Measurements from ENCODE around the gene CDH4.

CDH4 gene

GRCh38 chr20:61387204-61387953, 135.3 kb downstream of the CDH4 start:
- no peak for DNase-seq (ENCODE audit: low read depth in 1 of 2, low spot score in 1 of 2)
- TF ChIP-seq, protein P1, sequence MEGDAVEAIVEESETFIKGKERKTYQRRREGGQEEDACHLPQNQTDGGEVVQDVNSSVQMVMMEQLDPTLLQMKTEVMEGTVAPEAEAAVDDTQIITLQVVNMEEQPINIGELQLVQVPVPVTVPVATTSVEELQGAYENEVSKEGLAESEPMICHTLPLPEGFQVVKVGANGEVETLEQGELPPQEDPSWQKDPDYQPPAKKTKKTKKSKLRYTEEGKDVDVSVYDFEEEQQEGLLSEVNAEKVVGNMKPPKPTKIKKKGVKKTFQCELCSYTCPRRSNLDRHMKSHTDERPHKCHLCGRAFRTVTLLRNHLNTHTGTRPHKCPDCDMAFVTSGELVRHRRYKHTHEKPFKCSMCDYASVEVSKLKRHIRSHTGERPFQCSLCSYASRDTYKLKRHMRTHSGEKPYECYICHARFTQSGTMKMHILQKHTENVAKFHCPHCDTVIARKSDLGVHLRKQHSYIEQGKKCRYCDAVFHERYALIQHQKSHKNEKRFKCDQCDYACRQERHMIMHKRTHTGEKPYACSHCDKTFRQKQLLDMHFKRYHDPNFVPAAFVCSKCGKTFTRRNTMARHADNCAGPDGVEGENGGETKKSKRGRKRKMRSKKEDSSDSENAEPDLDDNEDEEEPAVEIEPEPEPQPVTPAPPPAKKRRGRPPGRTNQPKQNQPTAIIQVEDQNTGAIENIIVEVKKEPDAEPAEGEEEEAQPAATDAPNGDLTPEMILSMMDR (IDR thresholded peaks at IDR 0.05; ENCODE audit: insufficient read depth, low read length): no peak
- TF ChIP-seq POLR2AphosphoS5 (IDR thresholded peaks at IDR 0.05; ENCODE audit: low read depth): no peak
- TF ChIP-seq, protein P2, sequence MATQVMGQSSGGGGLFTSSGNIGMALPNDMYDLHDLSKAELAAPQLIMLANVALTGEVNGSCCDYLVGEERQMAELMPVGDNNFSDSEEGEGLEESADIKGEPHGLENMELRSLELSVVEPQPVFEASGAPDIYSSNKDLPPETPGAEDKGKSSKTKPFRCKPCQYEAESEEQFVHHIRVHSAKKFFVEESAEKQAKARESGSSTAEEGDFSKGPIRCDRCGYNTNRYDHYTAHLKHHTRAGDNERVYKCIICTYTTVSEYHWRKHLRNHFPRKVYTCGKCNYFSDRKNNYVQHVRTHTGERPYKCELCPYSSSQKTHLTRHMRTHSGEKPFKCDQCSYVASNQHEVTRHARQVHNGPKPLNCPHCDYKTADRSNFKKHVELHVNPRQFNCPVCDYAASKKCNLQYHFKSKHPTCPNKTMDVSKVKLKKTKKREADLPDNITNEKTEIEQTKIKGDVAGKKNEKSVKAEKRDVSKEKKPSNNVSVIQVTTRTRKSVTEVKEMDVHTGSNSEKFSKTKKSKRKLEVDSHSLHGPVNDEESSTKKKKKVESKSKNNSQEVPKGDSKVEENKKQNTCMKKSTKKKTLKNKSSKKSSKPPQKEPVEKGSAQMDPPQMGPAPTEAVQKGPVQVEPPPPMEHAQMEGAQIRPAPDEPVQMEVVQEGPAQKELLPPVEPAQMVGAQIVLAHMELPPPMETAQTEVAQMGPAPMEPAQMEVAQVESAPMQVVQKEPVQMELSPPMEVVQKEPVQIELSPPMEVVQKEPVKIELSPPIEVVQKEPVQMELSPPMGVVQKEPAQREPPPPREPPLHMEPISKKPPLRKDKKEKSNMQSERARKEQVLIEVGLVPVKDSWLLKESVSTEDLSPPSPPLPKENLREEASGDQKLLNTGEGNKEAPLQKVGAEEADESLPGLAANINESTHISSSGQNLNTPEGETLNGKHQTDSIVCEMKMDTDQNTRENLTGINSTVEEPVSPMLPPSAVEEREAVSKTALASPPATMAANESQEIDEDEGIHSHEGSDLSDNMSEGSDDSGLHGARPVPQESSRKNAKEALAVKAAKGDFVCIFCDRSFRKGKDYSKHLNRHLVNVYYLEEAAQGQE (IDR thresholded peaks at IDR 0.05; ENCODE audit: insufficient replicate concordance, low read depth): no peak
- Histone ChIP-seq H3K27ac (replicated peaks) (no peak overlapping the region), H3K4me3 (replicated peaks; ENCODE audit: insufficient read depth, low read length) (no peak overlapping the region), H3K27me3 (ENCODE audit: insufficient read depth, poor library complexity, severe bottlenecking) (no peaks in the 10 kb centered on the region)

DNA sequence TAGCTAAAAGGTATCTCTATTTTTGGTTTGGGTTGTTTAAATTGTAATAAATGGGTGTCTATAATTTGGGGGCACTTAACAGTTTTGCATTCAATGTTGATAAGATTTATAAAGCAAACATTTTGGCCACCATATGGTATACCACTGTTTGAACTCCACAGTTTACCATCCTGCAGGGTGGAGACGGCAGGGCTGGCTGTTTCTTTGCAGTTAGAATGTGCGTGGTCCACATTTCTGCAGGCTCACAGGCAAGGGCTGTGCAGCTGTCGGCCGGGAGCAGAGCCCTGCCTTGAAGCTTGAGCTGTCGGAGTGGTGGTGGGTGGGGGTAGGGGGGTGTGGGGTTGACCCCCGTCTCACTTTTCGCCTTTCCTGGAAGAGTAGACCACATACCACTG, 135.9 kb downstream of the CDH4 start:
- H3K27ac ChIP-seq (replicated peaks): no peak overlapping the region

DNA sequence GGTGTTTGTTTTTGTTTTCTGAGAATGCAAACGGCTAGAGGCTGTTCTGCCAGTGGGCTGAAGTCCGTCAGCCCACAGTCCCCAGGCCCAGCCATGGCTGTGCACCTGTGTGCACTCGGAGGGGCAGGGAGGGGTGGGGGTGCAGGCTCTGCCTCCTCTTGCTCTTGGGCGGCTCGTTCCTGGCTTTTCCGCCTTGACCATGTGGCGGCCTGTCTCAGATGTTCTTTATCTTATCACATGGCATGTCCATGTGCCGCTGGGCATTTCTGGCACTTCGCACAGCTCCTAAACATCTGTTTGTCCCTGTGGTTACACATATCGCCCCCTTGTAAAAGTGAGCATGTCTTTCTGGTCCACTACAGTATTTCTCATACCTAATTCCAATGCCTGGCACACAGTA, 137.0 kb downstream of the CDH4 start:
- Histone ChIP-seq H3K27ac (replicated peaks) (no peak overlapping the region), H3K4me3 (replicated peaks; ENCODE audit: insufficient read depth, low read length) (no peak overlapping the region), H3K27me3 (ENCODE audit: insufficient read depth, poor library complexity, severe bottlenecking) (no peaks in the 10 kb centered on the region)
- TF ChIP-seq POLR2AphosphoS5 (IDR thresholded peaks at IDR 0.05; ENCODE audit: low read depth): no peak
- no peak for TF ChIP-seq SPI1 (IDR thresholded peaks at IDR 0.05; ENCODE audit: borderline replicate concordance, low read depth)
- TF ChIP-seq GABPA (IDR thresholded peaks at IDR 0.05; ENCODE audit: low read depth): no peak
- TF ChIP-seq, protein P2 (IDR thresholded peaks at IDR 0.05; ENCODE audit: insufficient replicate concordance, low read depth): no peak
- TF ChIP-seq, protein P1 (IDR thresholded peaks at IDR 0.05; ENCODE audit: insufficient read depth, low read length): no peak
- DNase-seq (ENCODE audit: low read depth in 1 of 2, low spot score in 1 of 2): no peak

More for the DNA sequence above, 135.9 kb downstream of the CDH4 start:
- H3K27me3 ChIP-seq (ENCODE audit: insufficient read depth, poor library complexity, severe bottlenecking): no peaks in the 10 kb centered on the region
- TF ChIP-seq, protein P1 (IDR thresholded peaks at IDR 0.05; ENCODE audit: insufficient read depth, low read length): no peak
- TF ChIP-seq SPI1 (IDR thresholded peaks at IDR 0.05; ENCODE audit: borderline replicate concordance, low read depth): no peak
- TF ChIP-seq, protein P2 (IDR thresholded peaks at IDR 0.05; ENCODE audit: insufficient replicate concordance, low read depth): no peak
- TF ChIP-seq POLR2AphosphoS5 (IDR thresholded peaks at IDR 0.05; ENCODE audit: low read depth): no peak
- DNase-seq (ENCODE audit: low read depth in 1 of 2, low spot score in 1 of 2): no peak
- no peak overlapping the region for H3K4me3 ChIP-seq (replicated peaks; ENCODE audit: insufficient read depth, low read length)
